Stimulated activated naive CD8-positive, alpha-beta T cell treated with anti-CD3 and anti-CD28 coated beads, Interleukin-15, amount 100 ng/mL, for 72 hours (primary cell): ENCODE results near the gene PRIM1.
"Not testable (repeated sequence)": the region's sequence is repeated elsewhere in the genome, so short reads cannot be mapped to it uniquely, and the experiment has no call there.

Source experiments
- ATAC-seq: fragments of 150-1000 bp; cut with Tn5 transposase; 2 replicates; pipeline ENCODE4 v1.10.0; 2021; ENCODE audit warnings: mild to moderate bottlenecking, moderate library complexity
- DNase-seq, 2 donors: peaks; one replicate each; pipeline ENCODE4 v3.0.0; 2021 to 2022
- H3K27ac Mint-ChIP-seq, 2 donors: one replicate each; pipeline ENCODE4 v1.8.0; 2022; ENCODE audit warnings: mild to moderate bottlenecking in 2 of 2, mixed read lengths in 2 of 2, moderate library complexity in 2 of 2
- H3K27me3 Mint-ChIP-seq: one replicate; pipeline ENCODE4 v1.8.0; 2022; ENCODE audit warnings: mixed read lengths
- H3K4me1 Mint-ChIP-seq: one replicate; pipeline ENCODE4 v1.8.0; 2022; ENCODE audit warnings: mild to moderate bottlenecking, mixed read lengths
- H3K4me3 Mint-ChIP-seq, 2 donors: one replicate each; pipeline ENCODE4 v1.8.0; 2022; ENCODE audit warnings: mild to moderate bottlenecking in 2 of 2, mixed read lengths in 2 of 2, moderate library complexity in 1 of 2
- H3K9me3 Mint-ChIP-seq, 2 donors: one replicate each; pipeline ENCODE4 v1.8.0; 2022; ENCODE audit warnings: mixed read lengths in 2 of 2

Gene PRIM1

GRCh38 chr12:56715798-56716197, 36.3 kb downstream of the PRIM1 start:
- peak overlapping the region; percentile 77 to 92 for H3K27ac Mint-ChIP-seq
- ATAC-seq (no peak), DNase-seq (no peak)
- H3K9me3 Mint-ChIP-seq, result no peaks in the 10 kb centered on the region
- peaks cover 45% of the 10 kb centered on the region for H3K4me1 Mint-ChIP-seq
- H3K4me3 Mint-ChIP-seq, result no peak overlapping the region
- H3K27me3 Mint-ChIP-seq, result no peaks in the 10 kb centered on the region

GRCh38 chr12:56714431-56714929, 37.6 kb downstream of the PRIM1 start:
- DNase-seq, result no peak
- H3K4me1 Mint-ChIP-seq, result peaks cover 32% of the 10 kb centered on the region
- H3K27ac Mint-ChIP-seq, result peak overlapping the region in 1 of 2 donors; percentile 71
- no peak for ATAC-seq
- no peaks in the 10 kb centered on the region for H3K27me3 Mint-ChIP-seq
- no peak overlapping the region for H3K4me3 Mint-ChIP-seq
- H3K9me3 Mint-ChIP-seq, result no peaks in the 10 kb centered on the region

GRCh38 chr12:56713345-56713744, 38.8 kb downstream of the PRIM1 start:
- H3K27me3 Mint-ChIP-seq, result no peaks in the 10 kb centered on the region
- ATAC-seq (no peak), DNase-seq (no peak)
- H3K4me3 Mint-ChIP-seq, result no peak overlapping the region
- H3K27ac Mint-ChIP-seq, result no peak overlapping the region
- no peaks in the 10 kb centered on the region for H3K9me3 Mint-ChIP-seq
- peaks cover 21% of the 10 kb centered on the region for H3K4me1 Mint-ChIP-seq

GRCh38 chr12:56709759-56710376, 42.3 kb downstream of the PRIM1 start:
- no peaks in the 10 kb centered on the region for H3K4me1 Mint-ChIP-seq
- no peaks in the 10 kb centered on the region for H3K27me3 Mint-ChIP-seq

GRCh38 chr12:56704522-56704921, 47.6 kb downstream of the PRIM1 start:
- not testable (repeated sequence) for DNase-seq, H3K27me3 Mint-ChIP-seq, H3K4me1 Mint-ChIP-seq, ATAC-seq, H3K4me3 Mint-ChIP-seq, H3K27ac Mint-ChIP-seq, H3K9me3 Mint-ChIP-seq

More at GRCh38 chr12:56709759-56710376, 42.3 kb downstream of the PRIM1 start:
- ATAC-seq, result peak; percentile 46
- no peak for DNase-seq
- Mint-ChIP-seq H3K27ac (no peak overlapping the region), H3K4me3 (no peak overlapping the region), H3K9me3 (no peaks in the 10 kb centered on the region)

- no peak for ATAC-seq
- H3K27ac Mint-ChIP-seq, result no peak overlapping the region
- DNase-seq, result no peak
- no peaks in the 10 kb centered on the region for H3K27me3 Mint-ChIP-seq
- peaks cover 4% of the 10 kb centered on the region for H3K4me1 Mint-ChIP-seq
- no peaks in the 10 kb centered on the region for H3K9me3 Mint-ChIP-seq
- no peak overlapping the region for H3K4me3 Mint-ChIP-seq
These were observed 53.0 kb downstream of the PRIM1 start for GRCh38 chr12:56699020-56699661.

- Mint-ChIP-seq H3K4me3 (no peak overlapping the region), H3K9me3 (no peaks in the 10 kb centered on the region), H3K27me3 (no peaks in the 10 kb centered on the region), H3K27ac (peak overlapping the region in 1 of 2 donors; percentile 1), H3K4me1 (peaks cover under 1% of the 10 kb centered on the region)
- DNase-seq (no peak), ATAC-seq (no peak)
These were observed 56.6 kb downstream of the PRIM1 start for GRCh38 chr12:56695327-56696101.

- DNase-seq, result no peak
- H3K4me1 Mint-ChIP-seq, result peaks cover 7% of the 10 kb centered on the region
- H3K27ac Mint-ChIP-seq, result no peak overlapping the region
- no peak overlapping the region for H3K4me3 Mint-ChIP-seq
- ATAC-seq, result no peak
- no peaks in the 10 kb centered on the region for H3K9me3 Mint-ChIP-seq
- H3K27me3 Mint-ChIP-seq, result no peaks in the 10 kb centered on the region
These were observed 58.0 kb downstream of the PRIM1 start for GRCh38 chr12:56694161-56694560.

- H3K9me3 Mint-ChIP-seq, result no peaks in the 10 kb centered on the region
- DNase-seq, result no peak
These were observed 63.3 kb downstream of the PRIM1 start for GRCh38 chr12:56688846-56689109.

GRCh38 chr12:56688129-56688845, 63.8 kb downstream of the PRIM1 start, which contains the start of gene PTGES3:
TSS of gene PTGES3 (minus strand) at chr12:56688284. CDS start at chr12:56687999, 285 bp downstream.
- peak within 1 kb of the TSS; percentile 99 for H3K27ac Mint-ChIP-seq
- ATAC-seq (peak; percentile 86), DNase-seq (peak; percentile 99)
- peaks cover 36% of the 10 kb centered on the region for H3K4me1 Mint-ChIP-seq
- no peaks in the 10 kb centered on the region for H3K27me3 Mint-ChIP-seq
- no peaks in the 10 kb centered on the region for H3K9me3 Mint-ChIP-seq
- H3K4me3 Mint-ChIP-seq, result peak within 1 kb of the TSS; percentile 94 to 95

More at GRCh38 chr12:56688846-56689109, 63.3 kb downstream of the PRIM1 start:
- Mint-ChIP-seq H3K4me3 (peak overlapping the region; percentile 94 to 95), H3K27ac (peak overlapping the region; percentile 99), H3K4me1 (peaks cover 32% of the 10 kb centered on the region), H3K27me3 (no peaks in the 10 kb centered on the region)
- no peak for ATAC-seq

- DNase-seq, result peak; percentile 68 to 69
- Mint-ChIP-seq H3K27me3 (no peaks in the 10 kb centered on the region), H3K27ac (peak overlapping the region; percentile 99), H3K4me3 (peak overlapping the region; percentile 94 to 95), H3K4me1 (peaks cover 42% of the 10 kb centered on the region), H3K9me3 (no peaks in the 10 kb centered on the region)
- peak; percentile 56 for ATAC-seq
These were observed 64.6 kb downstream of the PRIM1 start for GRCh38 chr12:56687223-56688128.

- ATAC-seq, result no peak
- no peaks in the 10 kb centered on the region for H3K27me3 Mint-ChIP-seq
- H3K27ac Mint-ChIP-seq, result peak overlapping the region; percentile 94 to 95
- H3K4me3 Mint-ChIP-seq, result peak overlapping the region; percentile 94 to 95
- DNase-seq, result no peak
- no peaks in the 10 kb centered on the region for H3K9me3 Mint-ChIP-seq
- peaks cover 64% of the 10 kb centered on the region for H3K4me1 Mint-ChIP-seq
These were observed 67.3 kb downstream of the PRIM1 start for GRCh38 chr12:56684745-56685359.

GRCh38 chr12:56682323-56682722, 69.8 kb downstream of the PRIM1 start:
- peak overlapping the region; percentile 66 to 95 for H3K4me3 Mint-ChIP-seq
- peaks cover 79% of the 10 kb centered on the region for H3K4me1 Mint-ChIP-seq
- DNase-seq, result no peak
- H3K27me3 Mint-ChIP-seq, result no peaks in the 10 kb centered on the region
- no peaks in the 10 kb centered on the region for H3K9me3 Mint-ChIP-seq
- peak overlapping the region; percentile 58 to 89 for H3K27ac Mint-ChIP-seq
- no peak for ATAC-seq
